Putamen (tissue), 1 donor: ENCODE measurements around the gene CDK15.

Source experiments
- DNase-seq: peaks from one replicate; pipeline ENCODE4 v3.0.0-alpha.2; 2016; ENCODE audit warnings: low spot score

CDK15 gene

GRCh38 chr2:201938156-201938775 lies 131.9 kb downstream of the CDK15 start:
- DNase-seq, result no peak

- no peak for DNase-seq
Measured at GRCh38 chr2:201938781-201939180, 132.4 kb downstream of the CDK15 start.

- no peak for DNase-seq
Measured at GRCh38 chr2:201939453-201939941, 133.2 kb downstream of the CDK15 start.

GRCh38 chr2:201942531-201942930 lies 136.2 kb downstream of the CDK15 start:
- DNase-seq, result no peak
